Natural killer cell (primary cell): Measurements from ENCODE around the gene NFYC. TPM values are rescaled to one million over a fixed set of nuclear protein-coding genes. Genes with fewer than 3 reads are reported as not detected.

ENCODE experiments used
- ATAC-seq, 3 donors: fragments of 150-1000 bp in 2 of 3; fragments of 200-7000 bp in 1 of 3; cut with Tn5 transposase; 1 replicate in 1 of 3; 2 replicates in 2 of 3; pipeline ENCODE4 v1.10.0; 2021; ENCODE audit warnings: mild to moderate bottlenecking in 2 of 3, moderate library complexity in 2 of 3
- DNase-seq, 2 donors: peaks; one replicate each; pipeline versions ENCODE4 v3.0.0 to v3.0.0-alpha.2; 2013 to 2021; ENCODE audit warnings: mixed read lengths in 1 of 2
- H3K27ac ChIP-seq: one replicate; pipeline ENCODE4 v1.5.1; 2013; ENCODE audit warnings: mild to moderate bottlenecking, low read length
- H3K27me3 ChIP-seq: one replicate; pipeline ENCODE4 v1.6.1; 2013; ENCODE audit warnings: low read length; ENCODE audit not compliant: control insufficient read depth, insufficient read depth
- H3K36me3 ChIP-seq: one replicate; pipeline ENCODE4 v1.6.1; 2013; ENCODE audit warnings: low read length; ENCODE audit not compliant: control insufficient read depth, insufficient read depth
- H3K4me1 ChIP-seq: one replicate; pipeline ENCODE4 v1.6.1; 2013; ENCODE audit warnings: low read length; ENCODE audit not compliant: control insufficient read depth, insufficient read depth
- H3K4me3 ChIP-seq: one replicate; pipeline ENCODE4 v1.5.1; 2013; ENCODE audit warnings: low read length
- H3K9me3 ChIP-seq: one replicate; pipeline ENCODE4 v1.6.1; 2013; ENCODE audit warnings: low read length; ENCODE audit not compliant: control insufficient read depth, insufficient read depth
- H3K27ac Mint-ChIP-seq, 2 donors: one replicate each; pipeline ENCODE4 v1.8.0; 2022; ENCODE audit warnings: mild to moderate bottlenecking in 2 of 2, mixed read lengths in 2 of 2, moderate library complexity in 1 of 2
- H3K27me3 Mint-ChIP-seq, 2 donors: one replicate each; pipeline ENCODE4 v1.8.0; 2022; ENCODE audit warnings: low read depth in 2 of 2, mixed read lengths in 2 of 2
- H3K36me3 Mint-ChIP-seq: one replicate; pipeline ENCODE4 v1.8.0; 2022; ENCODE audit warnings: mixed read lengths
- H3K4me1 Mint-ChIP-seq, 2 donors: one replicate each; pipeline ENCODE4 v1.8.0; 2022; ENCODE audit warnings: mixed read lengths in 2 of 2
- H3K4me3 Mint-ChIP-seq: one replicate; pipeline ENCODE4 v1.8.0; 2022; ENCODE audit warnings: mild to moderate bottlenecking, moderate library complexity, mixed read lengths
- H3K9me3 Mint-ChIP-seq, 2 donors: one replicate each; pipeline ENCODE4 v1.8.0; 2022; ENCODE audit warnings: mixed read lengths in 2 of 2
- CTCF ChIP-seq: fragments of 200-600 bp; IDR thresholded peaks from one replicate; pipeline ENCODE4 v1.8.0; 2022; ENCODE audit warnings: antibody characterized with exemption
- WGBS: methylation state at CpG from one replicate; pipeline ENCODE4 v1.1.7; 2013; ENCODE audit warnings: missing lambda C conversion rate; ENCODE audit not compliant: insufficient coverage; 5-methylcytosine and 5-hydroxymethylcytosine counted together
- intact Hi-C: fragments of 100-400 bp; cut with micrococcal nuclease; formaldehyde crosslinking; loops from one replicate; pipeline ENCODE4 v1.14.2; 2022
- total RNA-seq, 4 donors: library from RNA; stranded (reverse); fragments of 120-200 nt in 1 of 4; gene quantifications; one replicate each; pipeline versions ENCODE4 v1.2.3 to v1.2.4, GENCODE V29; 2013 to 2022

The NFYC gene
- total RNA-seq, 3 donors from 2014 or later (not counting 1 experiment from before 2014, with no cell fraction given) = 38.7 to 60.4 (median 48.5) TPM

GRCh38 chr1:40777224-40777970 is 85.9 kb downstream of the NFYC start:
- Mint-ChIP-seq H3K27me3 (peaks cover 0 to 8% of the 10 kb centered on the region in 2 donors), H3K36me3 (peaks cover 6% of the 10 kb centered on the region), H3K9me3 (no peaks in the 10 kb centered on the region), H3K4me1 (peaks cover 0 to 18% of the 10 kb centered on the region in 2 donors), H3K27ac (no peak overlapping the region), H3K4me3 (no peak overlapping the region)
- Histone ChIP-seq H3K4me3 (no peak overlapping the region), H3K4me1 (no peaks in the 10 kb centered on the region), H3K27ac (no peak overlapping the region), H3K9me3 (no peaks in the 10 kb centered on the region), H3K36me3 (peaks cover 5% of the 10 kb centered on the region), H3K27me3 (no peaks in the 10 kb centered on the region)
- no peak for TF ChIP-seq CTCF
- DNase-seq (no peak), ATAC-seq (no peak)
- intact Hi-C loops = no loop called here
- WGBS = 100% methylated on average over 1 of the region's 2 CpGs

GRCh38 chr1:40780678-40781607 is 89.4 kb downstream of the NFYC start:
- Histone ChIP-seq H3K4me1 (peaks cover 13% of the 10 kb centered on the region), H3K27ac (no peak overlapping the region), H3K9me3 (no peaks in the 10 kb centered on the region), H3K27me3 (peaks cover 14% of the 10 kb centered on the region), H3K36me3 (peaks cover 3% of the 10 kb centered on the region), H3K4me3 (no peak overlapping the region)
- ATAC-seq (no peak), DNase-seq (no peak)
- 80% methylated on average over 10 of the region's 11 CpGs for WGBS
- H3K4me3 Mint-ChIP-seq = no peak overlapping the region
- peaks cover 0 to 20% of the 10 kb centered on the region in 2 donors for H3K4me1 Mint-ChIP-seq
- intact Hi-C loops = no loop called here
- TF ChIP-seq CTCF = no peak
- H3K27ac Mint-ChIP-seq = no peak overlapping the region
- H3K9me3 Mint-ChIP-seq = no peaks in the 10 kb centered on the region
- peaks cover 6% of the 10 kb centered on the region for H3K36me3 Mint-ChIP-seq
- peaks cover 6 to 34% of the 10 kb centered on the region in 2 donors for H3K27me3 Mint-ChIP-seq

- Mint-ChIP-seq H3K27me3 (peaks cover 6 to 34% of the 10 kb centered on the region in 2 donors), H3K9me3 (no peaks in the 10 kb centered on the region), H3K4me3 (no peak overlapping the region), H3K27ac (no peak overlapping the region), H3K4me1 (peaks cover 0 to 20% of the 10 kb centered on the region in 2 donors), H3K36me3 (peaks cover 5% of the 10 kb centered on the region)
- intact Hi-C loops = no loop called here
- Histone ChIP-seq H3K4me1 (peaks cover 13% of the 10 kb centered on the region), H3K4me3 (no peak overlapping the region), H3K9me3 (no peaks in the 10 kb centered on the region), H3K27ac (no peak overlapping the region), H3K27me3 (peaks cover 14% of the 10 kb centered on the region), H3K36me3 (no peaks in the 10 kb centered on the region)
- TF ChIP-seq CTCF = no peak
- DNase-seq (no peak), ATAC-seq (no peak)
- 93% methylated on average over 2 of the region's 2 CpGs for WGBS
Observed at GRCh38 chr1:40781608-40781971, 90.1 kb downstream of the NFYC start.
